CD4-positive, alpha-beta T cell treated with Interferon gamma for 1 hour (primary cell): Measurements from ENCODE around the gene CD36.
"Not testable (repeated sequence)": the region's sequence is repeated elsewhere in the genome, so short reads cannot be mapped to it uniquely, and the experiment has no call there.

Experiments used
- DNase-seq: peaks from one replicate; pipeline ENCODE4 v3.0.0-alpha.2; 2020

Gene CD36

DNA sequence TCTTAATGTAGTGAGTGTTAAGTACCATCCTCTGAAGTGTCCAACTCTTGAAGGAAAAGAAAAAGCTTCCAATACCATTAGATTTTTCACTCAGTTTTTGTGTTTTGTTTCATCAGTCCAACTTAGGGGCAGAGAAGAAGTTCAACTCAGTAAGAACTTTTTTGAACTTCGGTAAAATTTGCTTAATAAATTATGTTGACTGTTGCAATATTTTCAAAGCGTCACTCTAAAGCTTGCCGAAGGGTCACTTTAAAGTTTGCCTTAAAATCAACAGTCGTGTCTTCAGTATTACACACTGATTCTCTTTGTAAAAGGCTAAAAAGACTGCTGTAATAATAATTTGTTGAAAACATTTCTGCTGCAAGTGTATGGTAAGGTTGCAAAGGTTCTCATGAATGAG lies 17.6 kb downstream of the CD36 start:
- DNase-seq: no peak

DNA sequence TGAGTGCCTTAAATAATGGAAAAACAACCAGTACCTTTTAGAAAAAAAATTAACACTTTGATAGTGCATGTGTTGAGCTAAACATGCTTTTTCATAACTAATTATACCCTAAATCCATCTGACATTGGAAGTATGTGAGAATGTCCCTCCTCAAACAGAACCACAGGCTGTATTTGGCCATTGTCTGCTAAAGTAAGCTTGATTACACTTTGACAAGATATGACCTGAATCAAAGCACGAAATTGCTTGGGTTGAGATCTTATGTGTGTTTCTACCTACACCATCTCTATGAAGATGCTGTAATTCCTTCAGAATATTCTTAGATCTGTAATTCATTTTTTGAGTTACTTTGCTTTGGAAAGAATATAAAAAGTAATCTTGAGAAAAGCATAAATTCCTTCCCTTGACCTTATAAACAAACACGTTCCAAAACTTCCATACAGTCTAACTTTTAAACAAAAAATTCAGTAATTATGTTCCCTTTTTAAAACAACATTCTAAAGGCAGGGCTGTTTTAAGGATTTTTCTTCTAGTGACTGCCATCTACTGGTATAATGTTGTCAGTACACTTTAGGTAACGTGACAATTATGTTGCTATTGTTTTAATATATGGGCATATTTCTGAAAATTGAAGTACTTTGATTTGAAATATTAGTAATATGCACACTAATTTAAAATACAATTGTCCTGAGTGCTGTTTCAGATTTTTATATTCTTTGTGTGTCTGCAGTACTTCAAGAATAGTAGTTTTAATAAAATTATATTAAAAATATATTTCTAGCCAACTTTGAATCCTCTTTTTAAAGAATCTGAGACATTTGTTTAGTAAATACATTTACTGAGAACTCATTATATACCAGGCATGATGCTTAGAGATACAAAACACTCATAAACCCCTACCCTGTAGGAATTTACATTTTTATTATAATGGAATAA lies 20.9 kb downstream of the CD36 start:
- no peak for DNase-seq

DNA sequence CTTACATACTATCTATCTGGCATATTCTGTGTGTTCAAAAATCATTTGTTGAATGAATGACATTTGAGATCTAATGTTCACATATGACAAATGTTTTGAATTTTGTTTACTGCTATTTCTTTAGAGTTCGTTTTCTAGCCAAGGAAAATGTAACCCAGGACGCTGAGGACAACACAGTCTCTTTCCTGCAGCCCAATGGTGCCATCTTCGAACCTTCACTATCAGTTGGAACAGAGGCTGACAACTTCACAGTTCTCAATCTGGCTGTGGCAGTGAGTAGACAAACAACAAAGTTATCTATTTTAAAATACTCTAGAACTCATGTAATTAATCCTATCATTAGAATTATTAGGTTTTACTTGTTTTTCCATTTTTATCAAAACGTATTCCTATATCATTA lies 22.5 kb downstream of the CD36 start:
- no peak for DNase-seq

DNA sequence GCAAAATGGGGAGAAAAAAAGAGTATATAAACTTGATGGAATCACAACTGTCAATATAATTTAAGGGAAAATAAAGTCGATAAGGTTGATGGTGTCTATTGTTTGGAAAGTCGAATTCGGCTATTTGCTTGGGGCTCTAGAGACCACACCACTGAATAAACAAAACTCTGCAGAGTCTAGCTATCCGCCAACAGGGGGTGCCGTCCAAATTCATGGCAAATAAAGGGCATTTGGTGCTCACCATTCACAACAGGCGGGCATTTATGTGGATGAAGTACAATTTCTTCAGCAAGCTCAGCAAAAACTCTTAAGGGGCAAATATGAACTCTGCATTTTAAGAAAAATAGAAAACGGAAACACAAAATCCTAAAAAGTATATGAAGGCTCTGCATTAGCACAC lies 23.3 kb downstream of the CD36 start:
- DNase-seq: no peak

DNA sequence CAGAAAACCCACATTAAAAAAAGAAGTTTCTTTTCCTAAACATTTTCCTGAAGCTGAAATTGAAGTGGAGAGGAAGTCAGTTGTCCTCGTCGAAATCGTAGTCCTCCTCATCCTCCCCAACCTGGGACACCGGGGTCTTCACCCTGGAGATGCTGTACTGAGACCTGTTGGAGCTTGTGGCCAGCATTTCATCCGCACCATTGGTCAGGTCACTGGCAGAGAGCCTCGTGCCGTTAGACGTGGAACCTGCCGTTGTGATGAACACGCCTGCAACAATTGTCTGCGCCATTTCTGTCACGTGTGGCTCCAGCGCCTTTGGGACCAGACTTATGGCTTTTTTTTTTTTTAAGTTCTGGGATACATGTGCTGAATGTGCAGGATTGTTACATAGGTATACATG lies 23.8 kb downstream of the CD36 start:
- DNase-seq: no peak

DNA sequence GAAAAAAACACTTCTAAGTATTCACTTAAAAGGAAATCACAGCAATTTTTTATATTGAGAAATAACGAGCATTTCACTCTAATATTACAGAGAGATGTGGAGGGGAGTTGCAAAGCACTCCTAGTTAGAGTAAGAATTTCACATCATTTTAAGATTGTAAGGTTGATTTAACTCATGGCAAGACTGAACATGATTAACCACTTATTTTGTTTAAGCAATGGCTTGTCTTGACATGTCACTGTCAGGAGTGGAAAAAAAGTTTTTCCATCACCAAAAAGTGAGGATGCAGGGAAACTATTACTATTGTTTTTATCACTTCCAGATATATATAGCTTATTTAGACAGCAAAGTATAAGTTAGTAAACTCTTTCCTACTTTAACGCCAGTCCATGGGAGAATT lies 27.1 kb downstream of the CD36 start:
- DNase-seq: no peak

DNA sequence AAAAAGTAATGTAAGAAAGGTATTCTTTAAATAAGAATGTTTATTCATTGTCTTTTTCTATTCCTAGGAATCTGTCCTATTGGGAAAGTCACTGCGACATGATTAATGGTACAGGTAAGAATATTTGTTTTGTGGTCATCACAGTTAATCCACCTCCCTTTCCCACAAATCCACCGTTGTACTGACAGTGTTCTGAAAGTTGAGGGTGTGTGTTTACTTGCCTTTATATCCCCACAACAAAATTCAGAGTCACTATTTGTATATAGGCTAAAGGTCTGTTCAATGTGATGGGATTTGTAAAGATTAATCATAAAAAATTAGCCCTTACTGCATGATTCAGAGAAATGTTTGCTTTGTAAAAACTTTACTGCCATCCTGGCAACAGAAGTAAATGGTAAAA lies 27.9 kb downstream of the CD36 start:
- DNase-seq: no peak

DNA sequence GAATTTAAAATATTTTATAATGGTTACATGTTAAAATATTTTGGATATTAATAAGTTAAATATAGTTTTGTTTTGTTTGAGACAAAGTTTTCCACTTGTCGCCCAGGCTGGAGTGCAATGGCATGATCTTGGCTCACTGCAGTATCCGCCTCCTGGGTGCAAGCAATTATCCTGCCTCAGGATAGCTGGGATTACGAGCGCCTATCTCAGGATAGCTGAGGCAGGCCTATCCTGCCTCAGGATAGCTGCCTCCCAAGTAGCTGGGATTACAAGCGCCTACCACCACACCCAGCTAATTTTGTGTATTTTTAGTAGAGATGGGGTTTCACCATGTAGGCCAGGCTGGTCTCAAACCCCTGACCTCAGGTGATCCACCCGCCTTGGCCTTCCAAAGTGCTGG lies 30.9 kb downstream of the CD36 start:
- DNase-seq: not testable (repeated sequence)

DNA sequence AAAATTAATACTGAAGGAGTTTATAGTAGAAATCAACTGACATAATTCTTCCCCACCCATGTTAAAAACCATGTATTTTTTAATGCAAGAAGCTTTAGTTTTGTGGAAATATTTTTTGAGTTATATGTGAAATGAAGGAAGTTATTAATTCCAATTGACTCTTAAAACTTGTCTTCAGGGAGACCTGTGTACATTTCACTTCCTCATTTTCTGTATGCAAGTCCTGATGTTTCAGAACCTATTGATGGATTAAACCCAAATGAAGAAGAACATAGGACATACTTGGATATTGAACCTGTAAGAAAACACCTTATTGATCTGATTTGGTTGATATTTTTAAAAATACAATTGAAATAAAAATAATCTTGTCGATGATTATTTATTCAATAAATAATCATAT lies 33.3 kb downstream of the CD36 start:
- DNase-seq: no peak

DNA sequence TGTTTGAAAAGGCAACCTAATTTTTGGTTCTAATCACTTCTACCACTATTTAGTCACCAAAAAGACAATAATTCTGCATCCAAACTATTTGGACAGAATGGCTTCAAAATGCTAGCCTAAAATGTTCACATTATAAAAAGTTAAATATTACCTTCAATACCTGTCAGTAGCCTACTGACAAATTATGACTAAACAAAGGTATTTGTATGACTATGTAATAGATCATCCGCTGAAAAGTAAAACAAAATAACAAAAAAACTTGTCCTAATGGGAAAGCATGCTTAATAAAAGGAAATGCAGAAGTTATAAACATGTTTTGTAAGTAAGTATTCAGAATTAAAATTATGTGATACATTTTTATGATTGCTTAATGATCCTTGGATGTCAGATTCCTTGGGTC lies 36.6 kb downstream of the CD36 start:
- no peak for DNase-seq

DNA sequence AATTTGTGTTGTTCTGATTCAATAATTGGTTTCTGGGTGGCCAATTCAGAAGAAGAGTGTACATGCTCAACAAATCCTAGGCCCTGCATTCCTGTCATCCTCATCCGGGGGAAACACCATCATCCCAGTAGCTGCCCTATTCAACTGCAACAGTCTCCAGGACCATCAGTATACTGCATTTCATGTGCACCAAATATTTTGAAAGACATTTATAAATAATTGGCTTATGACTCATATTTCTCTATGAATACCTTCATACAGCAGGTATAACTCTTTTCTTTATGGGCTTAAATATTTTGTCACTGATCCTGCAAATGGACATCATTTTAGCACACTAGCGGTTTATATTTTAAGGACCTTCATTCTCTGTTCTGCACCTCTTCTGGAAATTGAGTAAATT lies 38.0 kb downstream of the CD36 start:
- DNase-seq: no peak

DNA sequence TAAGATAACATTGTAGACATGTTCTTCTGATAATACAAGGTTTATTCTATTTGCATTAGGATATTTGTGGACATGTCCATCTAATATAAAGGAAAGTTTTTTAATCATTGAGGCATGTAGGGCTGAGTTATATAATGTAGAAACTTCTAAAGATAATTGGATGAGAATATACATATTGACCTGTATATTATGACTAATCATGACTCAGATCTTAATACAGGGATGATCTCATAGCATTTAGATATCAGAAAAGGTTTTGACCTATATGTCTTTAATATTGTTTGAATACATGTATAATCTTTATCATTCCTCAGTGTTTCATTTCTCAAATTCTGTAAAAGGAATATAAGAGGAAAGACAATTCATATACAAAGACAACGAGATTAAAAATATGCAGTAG lies 39.2 kb downstream of the CD36 start:
- DNase-seq: no peak

DNA sequence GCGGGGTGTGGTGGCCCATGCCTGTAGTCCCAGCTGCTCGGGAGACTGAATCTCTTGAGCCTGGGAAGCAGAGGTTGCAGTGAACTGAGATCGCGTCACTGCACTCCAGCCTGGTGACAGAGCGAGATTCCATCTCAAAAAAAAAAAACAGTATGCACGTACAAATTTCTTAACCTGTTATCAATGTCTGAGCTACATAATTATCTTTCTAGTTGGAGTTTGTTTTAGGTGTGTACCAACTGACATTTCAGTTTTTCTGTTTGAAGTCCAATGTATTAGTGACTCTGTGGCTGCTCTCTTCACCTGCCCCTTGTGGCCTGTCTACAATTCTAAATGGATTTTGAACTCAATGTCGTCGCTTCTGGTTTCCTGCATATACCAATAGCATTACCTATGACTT lies 40.3 kb downstream of the CD36 start:
- DNase-seq: no peak

DNA sequence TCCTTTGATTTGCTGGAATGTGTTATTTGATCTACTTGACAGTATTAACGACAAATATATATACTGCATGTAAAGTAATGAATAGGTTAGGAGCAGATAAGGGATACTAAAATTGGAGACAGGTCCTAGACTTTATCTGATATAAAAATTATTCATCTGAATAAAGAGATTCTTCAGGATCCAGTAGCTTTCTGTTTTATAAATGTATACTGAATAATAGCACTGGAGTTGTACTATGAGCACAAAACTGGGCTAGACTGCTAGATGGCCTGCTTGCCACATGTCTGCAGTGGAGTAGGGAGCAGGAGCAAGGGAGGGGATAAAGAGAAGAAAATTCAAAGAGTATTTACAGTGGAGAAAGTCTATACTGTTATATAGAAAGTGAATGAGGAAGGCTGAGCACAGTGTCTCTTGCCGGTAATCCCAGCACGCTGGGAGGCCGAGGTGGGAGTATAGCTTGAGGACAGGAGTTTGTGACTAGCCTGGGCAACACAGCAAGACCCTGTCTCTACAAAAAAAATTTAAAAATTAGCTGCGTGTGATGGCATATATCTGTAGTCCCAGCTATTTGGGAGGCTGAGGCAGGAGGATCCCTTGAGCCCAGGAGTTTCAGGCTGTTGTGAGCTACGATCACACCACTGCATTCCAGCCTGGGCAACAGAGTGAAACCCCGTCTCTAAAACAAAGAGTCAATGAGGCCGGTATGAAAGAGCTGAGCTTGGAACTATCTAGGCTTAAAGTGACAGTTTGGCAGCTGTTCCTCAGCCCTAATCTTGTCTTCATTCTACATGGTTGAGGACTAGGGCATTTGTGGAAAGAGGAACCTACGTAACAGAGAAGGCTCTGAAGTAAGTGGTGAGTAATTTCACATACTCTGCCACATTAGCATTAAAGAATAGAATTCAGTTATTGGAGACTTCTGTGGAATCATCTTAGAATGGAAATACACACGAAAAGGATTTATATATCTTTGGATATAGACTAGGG lies 41.8 kb downstream of the CD36 start:
- DNase-seq: no peak

DNA sequence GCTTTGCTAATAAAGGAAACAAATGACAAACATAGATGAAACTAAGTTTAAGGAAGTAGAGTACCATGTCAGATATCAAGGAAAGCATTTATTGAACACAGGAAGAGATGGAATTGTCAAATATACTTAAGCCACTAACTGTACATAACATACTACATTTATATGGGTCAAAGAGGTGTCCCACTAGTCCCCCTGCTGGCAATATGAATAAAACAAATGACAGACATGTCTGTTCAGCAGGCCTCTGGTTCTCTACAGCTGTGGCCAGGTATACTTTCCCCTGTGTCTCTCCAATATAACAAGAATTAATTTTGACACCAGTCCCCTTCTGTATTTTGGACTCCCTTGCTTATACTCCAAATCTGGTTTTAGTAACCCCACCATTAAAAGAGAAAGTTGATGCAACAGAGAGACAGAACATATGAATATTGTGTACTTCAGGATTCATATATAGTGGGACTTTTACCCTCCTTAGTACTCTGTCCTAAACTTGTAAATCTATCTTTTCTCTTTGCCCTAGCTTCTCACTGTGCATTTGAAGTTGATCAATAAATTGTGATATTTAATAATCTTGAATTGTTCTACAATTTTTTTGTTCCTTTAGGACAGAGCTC lies 42.9 kb downstream of the CD36 start:
- no peak for DNase-seq

DNA sequence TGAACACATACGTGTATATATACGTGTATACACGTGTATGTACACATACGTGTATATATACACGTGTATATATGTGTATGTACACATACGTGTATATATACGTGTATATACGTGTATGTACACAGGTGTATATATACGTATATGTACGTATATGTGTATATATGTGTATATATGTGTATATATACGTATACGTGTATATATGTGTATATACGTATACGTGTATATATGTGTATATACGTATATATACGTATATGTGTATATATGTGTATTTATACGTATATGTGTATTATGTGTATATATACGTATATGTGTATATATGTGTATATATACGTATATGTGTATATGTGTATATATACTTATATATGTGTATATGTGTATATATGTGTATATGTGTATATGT lies 44.3 kb downstream of the CD36 start:
- no peak for DNase-seq

DNA sequence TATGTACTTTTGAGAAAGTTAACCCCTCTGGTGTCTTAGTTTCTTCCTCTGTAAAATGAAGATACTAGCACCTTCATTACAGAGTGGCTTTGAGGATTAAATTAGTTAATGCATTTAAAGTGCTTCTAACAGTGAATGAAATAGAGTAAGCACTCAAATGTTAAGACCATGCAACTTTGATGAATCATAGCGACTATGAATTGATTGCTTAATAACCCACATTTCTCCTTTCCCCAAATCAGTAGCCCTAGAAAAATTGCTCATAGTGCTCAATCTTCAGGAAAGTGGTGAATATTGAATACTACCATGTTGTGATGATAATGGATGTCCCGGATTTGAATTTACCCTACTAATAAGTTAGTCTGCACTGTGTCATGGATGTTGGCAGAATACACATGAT lies 48.1 kb downstream of the CD36 start:
- DNase-seq: no peak

DNA sequence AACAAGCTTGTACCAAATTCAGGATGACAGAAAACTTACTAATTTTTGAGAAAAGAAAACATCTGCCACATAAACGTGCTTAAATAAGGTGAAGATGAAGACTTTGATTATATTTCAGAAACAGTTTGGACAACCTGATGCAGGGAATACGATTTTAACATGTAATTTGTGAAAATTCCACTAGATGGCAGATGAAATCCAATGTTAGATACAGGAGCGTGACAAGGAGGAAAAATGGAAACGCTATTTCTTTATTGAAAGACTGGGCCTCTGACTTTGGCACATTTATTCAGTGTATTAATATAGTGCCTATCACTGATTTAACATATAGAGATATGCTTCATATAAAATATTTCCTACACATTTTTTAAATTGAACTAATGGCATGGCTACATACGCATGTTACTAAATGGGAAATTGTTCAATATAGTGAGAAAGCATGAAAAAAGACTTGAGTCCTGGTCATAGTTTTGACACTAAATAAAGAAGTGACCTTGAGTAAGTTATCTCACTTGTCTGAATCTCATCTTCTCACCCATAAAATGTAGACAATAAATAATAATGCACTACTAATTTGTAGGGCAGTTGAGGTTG lies 60.7 kb downstream of the CD36 start:
- no peak for DNase-seq

DNA sequence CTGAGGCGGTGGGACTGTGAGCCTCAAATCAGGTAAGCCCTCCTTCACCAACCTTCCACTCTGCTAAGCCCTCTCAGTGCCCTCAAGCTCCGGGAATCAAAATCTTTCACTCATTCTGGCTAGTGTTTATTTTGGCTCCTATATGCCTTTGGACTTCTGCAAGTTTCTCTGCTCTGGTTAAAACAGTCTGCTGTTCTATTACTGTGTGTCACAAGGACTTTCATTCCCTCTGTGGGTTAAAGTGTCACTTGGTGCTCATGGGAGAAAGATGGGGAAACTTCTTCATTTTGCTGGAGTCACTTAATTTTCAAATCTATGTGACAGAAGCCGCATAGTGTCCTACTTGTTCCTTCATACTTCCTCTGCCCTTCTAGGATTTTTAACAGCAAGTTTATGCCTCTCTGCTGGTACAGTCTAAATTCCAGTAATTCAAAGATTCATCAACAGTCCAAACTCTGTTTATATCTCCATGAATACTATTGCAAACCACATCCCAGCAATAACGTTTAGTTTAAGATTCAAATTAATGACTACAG lies 61.3 kb downstream of the CD36 start:
- DNase-seq: no peak

DNA sequence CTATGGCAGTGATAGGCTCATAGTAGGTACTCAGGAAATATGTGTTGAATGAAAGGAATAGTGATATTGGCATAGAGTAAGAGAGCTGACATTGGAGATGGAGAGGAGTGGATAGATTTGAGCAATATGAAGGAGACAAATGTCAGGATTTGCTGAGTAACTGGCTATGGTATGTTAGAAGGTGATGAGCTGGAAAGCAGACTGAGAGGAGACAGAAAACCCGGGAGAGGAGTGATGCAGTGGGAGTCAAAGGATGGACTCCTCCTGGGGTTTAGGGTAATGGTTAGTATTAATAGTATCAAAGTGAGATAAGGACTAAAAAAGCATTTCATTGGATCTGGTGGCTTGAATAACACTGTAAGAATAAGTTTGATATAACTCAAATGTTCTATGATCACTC lies 64.8 kb downstream of the CD36 start:
- no peak for DNase-seq

DNA sequence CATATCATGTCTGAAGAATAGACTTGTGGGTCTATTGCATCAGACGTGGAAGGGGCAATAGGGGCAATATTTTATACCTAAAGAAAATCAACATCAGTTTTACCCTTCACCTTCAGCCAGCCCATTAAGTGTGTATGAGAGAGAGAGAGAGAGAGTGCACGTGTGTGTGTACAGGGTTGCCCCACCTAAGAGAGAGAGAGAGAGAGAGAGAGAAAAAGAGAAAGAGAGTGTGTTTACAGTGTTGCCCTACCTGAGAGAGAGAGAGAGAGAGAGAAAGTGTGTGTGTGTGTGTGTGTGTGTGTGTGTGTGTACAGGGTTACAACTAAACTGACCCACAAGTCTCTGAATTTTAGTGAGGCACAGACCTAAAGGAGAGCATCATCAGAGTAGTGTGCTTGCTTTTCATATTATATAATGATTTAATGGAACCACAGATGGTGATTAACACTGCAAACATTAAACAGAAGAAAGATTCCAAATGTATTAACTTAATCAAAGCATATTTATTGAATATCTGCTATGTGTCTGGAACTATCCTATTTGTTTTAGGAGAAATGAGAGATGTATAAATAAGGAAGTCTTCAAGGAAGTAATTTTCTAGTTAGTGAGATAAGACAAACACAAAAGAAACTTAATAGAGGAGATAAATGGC lies 66.8 kb downstream of the CD36 start:
- no peak for DNase-seq

DNA sequence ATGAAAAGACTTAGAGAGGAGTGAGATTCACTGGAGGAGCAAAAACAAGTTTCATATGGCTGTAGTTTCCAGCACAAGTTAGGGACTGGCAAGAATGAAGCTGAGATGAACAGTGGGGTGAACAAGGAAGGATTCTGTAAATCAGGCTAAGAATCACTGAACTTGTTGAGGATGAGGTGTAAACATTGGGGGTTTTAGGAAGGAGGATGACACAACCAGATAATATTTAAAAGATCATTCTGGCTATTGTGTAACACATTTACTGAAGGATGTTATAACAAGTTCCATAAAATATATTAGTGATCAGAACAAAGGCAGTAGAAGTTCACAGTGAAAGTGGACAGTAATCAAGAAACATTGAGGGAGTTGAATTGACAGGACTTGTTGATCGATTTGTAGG lies 68.9 kb downstream of the CD36 start:
- DNase-seq: no peak
